Body of pancreas (tissue), 4 donors: ENCODE data around the gene MDFIC.

Source experiments
- POLR2A ChIP-seq, 3 donors: fragments of 450-650 bp; IDR thresholded peaks; one replicate each; pipeline ENCODE4 v1.6.1; 2016; ENCODE audit warnings: antibody characterized with exemption in 3 of 3, mild to moderate bottlenecking in 2 of 3
- TF ChIP-seq, protein P1 (sequence below), 7 experiments: fragments of 450-650 bp in 4 of 7; fragments of 200-600 bp in 3 of 7; sonication (generic) in 3 of 7; IDR thresholded peaks; one replicate each; pipeline ENCODE4 v1.5.1; 2016 to 2019; ENCODE audit warnings: antibody characterized with exemption in 7 of 7

- TF ChIP-seq, protein P1, sequence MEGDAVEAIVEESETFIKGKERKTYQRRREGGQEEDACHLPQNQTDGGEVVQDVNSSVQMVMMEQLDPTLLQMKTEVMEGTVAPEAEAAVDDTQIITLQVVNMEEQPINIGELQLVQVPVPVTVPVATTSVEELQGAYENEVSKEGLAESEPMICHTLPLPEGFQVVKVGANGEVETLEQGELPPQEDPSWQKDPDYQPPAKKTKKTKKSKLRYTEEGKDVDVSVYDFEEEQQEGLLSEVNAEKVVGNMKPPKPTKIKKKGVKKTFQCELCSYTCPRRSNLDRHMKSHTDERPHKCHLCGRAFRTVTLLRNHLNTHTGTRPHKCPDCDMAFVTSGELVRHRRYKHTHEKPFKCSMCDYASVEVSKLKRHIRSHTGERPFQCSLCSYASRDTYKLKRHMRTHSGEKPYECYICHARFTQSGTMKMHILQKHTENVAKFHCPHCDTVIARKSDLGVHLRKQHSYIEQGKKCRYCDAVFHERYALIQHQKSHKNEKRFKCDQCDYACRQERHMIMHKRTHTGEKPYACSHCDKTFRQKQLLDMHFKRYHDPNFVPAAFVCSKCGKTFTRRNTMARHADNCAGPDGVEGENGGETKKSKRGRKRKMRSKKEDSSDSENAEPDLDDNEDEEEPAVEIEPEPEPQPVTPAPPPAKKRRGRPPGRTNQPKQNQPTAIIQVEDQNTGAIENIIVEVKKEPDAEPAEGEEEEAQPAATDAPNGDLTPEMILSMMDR (IDR thresholded peaks at IDR 0.05): no peak
- TF ChIP-seq POLR2A (IDR thresholded peaks at IDR 0.05): no peak
Observed at GRCh38 chr7:114933658-114934057, 11.8 kb downstream of the MDFIC start.
